HG03064 (cell line): ENCODE results near the gene NPEPL1.
"Not testable (repeated sequence)": the region's sequence is repeated elsewhere in the genome, so short reads cannot be mapped to it uniquely, and the experiment has no call there.

ENCODE experiments used
- ATAC-seq: cut with Tn5 transposase; IDR thresholded peaks from one replicate; pipeline ENCODE4 v1.9.1; 2021; ENCODE audit warnings: low read depth; ENCODE audit not compliant: unreplicated experiment

NPEPL1 gene, protein sequence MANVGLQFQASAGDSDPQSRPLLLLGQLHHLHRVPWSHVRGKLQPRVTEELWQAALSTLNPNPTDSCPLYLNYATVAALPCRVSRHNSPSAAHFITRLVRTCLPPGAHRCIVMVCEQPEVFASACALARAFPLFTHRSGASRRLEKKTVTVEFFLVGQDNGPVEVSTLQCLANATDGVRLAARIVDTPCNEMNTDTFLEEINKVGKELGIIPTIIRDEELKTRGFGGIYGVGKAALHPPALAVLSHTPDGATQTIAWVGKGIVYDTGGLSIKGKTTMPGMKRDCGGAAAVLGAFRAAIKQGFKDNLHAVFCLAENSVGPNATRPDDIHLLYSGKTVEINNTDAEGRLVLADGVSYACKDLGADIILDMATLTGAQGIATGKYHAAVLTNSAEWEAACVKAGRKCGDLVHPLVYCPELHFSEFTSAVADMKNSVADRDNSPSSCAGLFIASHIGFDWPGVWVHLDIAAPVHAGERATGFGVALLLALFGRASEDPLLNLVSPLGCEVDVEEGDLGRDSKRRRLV

GRCh38 chr20:58692579-58693225, at the start of gene NPEPL1:
Gene NPEPL1, plus strand, starts transcription at chr20:58692800. Its CDS starts 101 bp downstream, at chr20:58692901.
- peak; percentile 70 for ATAC-seq

DNA sequence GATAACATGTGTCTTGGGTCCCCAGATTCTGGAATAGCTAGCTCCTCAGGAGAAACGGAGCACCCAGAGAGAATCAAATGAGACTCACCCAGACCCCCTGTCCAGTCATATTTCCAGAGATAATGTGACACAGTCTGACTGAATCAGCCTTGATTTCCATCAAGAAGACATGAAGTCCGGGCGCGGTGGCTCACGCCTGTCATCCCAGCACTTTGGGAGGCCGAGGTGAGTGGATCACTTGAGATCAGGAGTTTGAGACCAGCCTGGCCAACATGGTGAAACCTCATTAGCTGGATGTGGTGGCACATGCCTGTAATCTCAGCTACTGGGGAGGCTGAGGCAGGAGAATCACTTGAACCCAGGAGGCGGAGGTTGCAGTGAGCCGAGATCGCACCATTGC, 49.7 kb upstream of the NPEPL1 start:
- not testable (repeated sequence) for ATAC-seq

DNA sequence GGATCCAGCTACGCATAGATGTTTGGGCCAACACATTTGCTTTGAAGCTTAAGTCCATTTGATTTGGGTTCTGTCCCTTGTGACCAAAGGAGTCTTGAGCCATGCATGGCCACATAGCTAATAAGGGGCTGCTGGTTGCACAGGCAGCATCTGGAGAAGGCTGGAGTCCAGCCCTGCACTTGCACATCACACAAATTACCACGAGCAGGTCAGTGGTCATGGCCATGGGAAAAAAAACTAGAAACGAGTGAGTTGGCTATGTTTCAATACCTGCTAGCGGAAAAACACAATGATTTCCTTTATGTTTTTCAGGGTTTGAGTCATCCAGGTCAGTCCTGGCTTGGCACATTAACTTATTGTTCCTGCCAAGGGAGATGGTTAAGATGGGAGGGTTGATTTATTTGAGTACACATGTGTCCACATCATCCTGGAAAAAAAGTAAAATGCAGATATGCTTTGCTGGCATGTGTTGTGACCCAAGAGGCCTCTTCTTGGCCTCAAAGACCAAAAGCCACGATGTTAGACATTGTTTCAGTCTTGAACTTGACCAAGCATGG, 47.1 kb upstream of the NPEPL1 start:
- ATAC-seq, result no peak

DNA sequence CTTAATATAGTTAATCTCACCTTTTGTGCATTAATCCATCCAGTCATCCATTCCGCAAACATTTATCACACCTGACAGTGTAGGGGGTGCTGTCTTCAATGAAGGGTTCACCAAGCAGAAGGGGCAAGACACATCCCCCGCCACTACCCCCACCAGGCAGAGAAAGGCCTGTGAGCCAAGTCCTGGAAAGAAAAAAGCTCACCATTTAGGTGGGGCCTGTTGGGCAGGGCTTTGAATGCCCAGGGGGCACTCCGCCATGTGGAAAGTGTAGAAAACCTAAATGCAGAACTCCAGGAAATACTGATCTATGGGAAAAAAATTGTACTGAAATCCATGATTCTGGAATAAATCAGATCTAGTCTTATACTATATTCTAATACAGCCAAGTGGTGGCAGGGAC, 46.3 kb upstream of the NPEPL1 start:
- ATAC-seq, result no peak

DNA sequence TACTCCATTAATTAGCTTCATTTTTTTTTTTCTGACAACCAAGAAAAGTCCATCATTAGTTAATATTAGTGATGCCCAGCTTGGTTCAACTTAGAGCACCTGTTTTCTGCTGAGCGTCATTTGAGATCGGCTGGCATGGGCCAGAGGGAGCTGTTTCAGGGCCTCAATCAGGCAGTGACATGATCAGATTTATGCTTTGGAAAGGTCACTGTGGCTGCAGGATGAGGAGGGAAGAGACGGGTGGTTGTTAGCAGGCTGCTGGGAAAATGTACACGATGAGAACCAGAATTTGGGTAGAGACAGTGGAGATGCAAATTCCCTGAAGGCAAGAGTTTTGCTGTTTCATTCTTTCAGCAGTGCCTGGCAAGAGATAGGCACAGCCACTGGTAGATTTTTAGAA, 45.9 kb upstream of the NPEPL1 start:
- ATAC-seq, result no peak

DNA sequence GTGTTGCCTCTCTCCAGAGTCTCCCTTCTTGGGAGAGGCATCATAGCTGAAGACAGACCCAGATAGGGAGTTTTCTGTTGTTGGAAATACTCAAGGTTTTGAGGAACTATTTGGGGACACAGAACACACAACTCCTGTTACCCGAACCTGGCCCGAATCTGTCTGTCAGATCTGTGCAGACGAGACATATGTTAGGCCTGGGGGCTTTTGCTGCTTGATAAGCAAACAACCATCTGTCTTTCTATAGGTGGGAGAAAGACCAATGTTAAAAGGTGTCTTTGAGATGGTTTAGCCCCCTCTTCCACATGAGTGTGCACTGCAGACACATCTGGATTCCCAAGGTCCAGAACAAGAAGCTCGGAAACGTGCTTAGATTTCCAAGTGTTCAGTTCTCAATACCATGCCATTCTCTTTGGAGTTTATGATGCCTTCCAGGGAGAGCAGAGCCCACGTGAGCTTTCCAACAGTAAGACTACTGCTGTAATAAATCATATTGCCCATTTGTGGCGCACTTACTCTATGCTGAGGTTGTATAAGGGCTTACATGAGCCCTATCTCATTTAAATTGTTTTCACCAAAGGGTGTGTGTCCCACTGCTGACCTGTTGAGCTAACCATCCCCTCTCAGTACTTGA, 45.3 kb upstream of the NPEPL1 start:
- no peak for ATAC-seq

- ATAC-seq, result no peak
Measured at GRCh38 chr20:58647796-58648501, 44.7 kb upstream of the NPEPL1 start.

DNA sequence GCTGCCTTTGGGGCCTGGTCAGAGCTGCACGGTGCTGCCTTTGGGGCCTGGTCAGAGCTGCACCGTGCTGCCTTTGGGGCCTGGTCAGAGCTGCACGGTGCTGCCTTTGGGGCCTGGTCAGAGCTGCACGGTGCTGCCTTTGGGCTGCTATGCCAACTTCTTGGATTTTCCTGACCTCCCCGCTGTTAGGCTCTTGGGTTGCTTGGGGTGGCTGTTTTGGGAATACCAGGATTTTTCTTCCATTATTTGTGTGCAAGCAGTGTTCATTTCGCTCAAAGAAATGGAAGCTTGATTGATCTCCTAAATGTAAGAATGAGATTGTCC, 44.1 kb upstream of the NPEPL1 start:
- ATAC-seq, result not testable (repeated sequence)

DNA sequence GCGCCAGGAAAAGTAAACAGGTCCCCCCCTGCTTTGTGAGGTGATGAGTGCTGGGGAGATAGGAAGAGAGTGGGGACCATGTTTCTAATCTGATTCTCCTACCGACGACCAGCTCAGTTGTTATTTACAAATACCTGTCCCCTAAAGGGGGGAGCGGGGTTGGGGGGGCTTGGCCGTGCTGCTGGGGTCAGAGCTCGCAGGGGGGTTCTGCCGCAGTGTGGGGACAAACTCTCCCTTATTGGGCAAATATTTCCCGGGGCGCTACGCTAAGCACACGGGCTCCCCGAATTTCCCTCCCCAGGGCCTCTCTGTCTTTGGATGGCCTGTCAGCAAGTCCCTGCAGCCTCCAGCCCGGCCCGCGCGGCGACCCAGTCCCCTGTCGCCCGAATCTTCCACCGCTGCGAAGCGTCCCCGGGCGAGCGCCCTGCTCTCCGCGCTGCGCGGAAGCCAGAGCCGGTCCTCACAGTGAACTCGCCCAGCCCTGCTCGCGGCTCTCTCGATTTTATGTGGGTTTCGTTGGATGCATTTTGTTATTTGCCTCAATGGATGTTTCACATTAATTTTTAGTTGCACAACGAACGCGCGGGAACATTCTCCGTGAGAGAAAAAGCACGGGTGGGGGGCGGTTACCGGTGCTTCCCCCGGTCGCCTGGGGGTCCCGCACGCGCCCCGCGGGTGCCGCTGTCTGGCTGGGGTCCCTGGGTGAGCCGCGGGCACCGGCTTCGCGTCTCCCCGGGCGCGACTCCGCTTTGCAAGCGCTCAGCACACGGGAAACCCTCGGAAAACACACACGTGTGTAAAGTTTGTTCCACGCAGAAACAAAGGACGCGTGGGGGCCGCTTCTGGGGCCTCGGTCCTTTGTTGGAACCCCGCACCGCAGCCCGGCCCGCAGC, 43.1 kb upstream of the NPEPL1 start:
- ATAC-seq, result no peak

- no peak for ATAC-seq
Measured at GRCh38 chr20:58650181-58650775, 42.3 kb upstream of the NPEPL1 start.

GRCh38 chr20:58650776-58651558, 41.6 kb upstream of the NPEPL1 start, which contains the start of gene STX16:
Gene STX16, plus strand, starts transcription at chr20:58651283. Its CDS starts 724 bp downstream, at chr20:58652007.
- ATAC-seq, result no peak

- no peak for ATAC-seq
Measured at GRCh38 chr20:58651559-58651945, 41.0 kb upstream of the NPEPL1 start.

DNA sequence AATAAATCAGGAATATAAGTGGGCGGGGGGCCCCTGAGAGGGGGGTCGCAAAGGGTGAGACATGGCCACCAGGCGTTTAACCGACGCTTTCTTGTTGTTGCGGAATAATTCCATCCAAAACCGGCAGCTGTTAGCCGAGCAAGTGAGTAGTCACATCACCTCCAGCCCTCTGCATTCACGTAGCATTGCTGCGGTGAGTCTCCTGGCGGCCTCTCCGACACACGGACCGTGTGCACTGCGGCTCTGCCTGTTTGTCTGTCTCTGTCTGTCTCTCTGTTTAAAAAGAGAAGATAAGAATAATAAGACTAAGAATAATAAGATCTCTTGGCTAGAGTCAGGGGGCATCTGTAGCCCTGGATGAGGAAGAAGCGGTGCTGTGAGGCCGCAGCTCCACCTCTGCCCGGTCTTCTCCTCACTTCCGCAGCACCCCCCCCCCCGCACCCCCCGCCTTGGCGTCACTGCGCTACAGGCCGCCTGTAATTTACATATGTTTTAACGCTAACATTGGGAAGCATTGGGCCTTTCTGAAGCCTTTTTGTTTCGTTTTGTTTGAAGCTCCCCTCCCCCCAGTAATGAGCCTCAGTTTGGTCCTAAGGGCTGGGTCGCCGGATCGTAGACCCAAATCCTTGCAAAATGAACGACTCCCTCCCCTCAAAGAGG, 40.5 kb upstream of the NPEPL1 start:
- peak; percentile 34 for ATAC-seq

DNA sequence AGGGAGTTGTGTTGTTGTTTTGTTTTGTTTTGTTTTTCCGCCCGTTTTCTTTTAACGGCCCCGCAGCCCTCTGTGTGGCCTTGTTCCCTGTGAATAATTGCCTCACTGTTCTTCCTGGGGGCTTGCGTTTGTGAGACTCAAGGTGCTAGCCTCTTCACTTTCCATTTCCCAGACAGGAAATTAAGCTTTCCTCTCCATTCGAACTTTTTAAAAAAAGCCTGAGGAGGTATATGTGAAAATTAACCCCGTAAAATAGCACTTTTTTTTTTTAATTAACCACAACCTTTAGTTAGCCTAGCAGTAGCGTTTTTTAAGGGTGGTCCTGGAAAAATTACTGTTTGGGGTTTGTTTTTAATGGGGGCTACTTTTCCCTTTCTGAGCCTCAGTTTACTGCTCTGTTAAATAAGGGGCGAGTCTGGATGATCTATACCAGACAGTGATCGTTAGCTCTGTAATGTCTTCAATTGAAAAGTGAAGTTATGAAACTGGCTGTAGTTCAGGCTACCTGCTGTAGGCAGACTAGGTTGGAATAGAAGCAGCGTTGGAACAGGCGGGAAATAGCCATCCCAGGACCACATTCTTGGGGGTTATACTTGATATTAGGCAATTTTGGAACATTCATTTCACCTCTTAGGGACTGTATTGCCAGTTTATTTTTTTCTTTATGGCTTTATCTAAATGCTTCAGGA, 39.9 kb upstream of the NPEPL1 start:
- peak; percentile 14 for ATAC-seq

GRCh38 chr20:58654337-58654736, 38.3 kb upstream of the NPEPL1 start:
- no peak for ATAC-seq

- ATAC-seq, result no peak
Measured at GRCh38 chr20:58655328-58656107, 37.1 kb upstream of the NPEPL1 start.
